WI38 (cell line): ENCODE measurements around the gene NEGR1.

Source experiments
- H3K4me3 ChIP-seq: 2 replicates; pipeline ENCODE4 v1.5.1; 2011; ENCODE audit warnings: low read depth, mild to moderate bottlenecking, control low read depth, low read length
- CTCF ChIP-seq: IDR thresholded peaks from 2 replicates; pipeline ENCODE4 v1.5.1; 2012; ENCODE audit warnings: low read depth, mild to moderate bottlenecking, control low read depth, low read length

NEGR1 gene

GRCh38 chr1:71587961-71588360 is 694.4 kb downstream of the NEGR1 start:
- peak; percentile 17; the same call in 1 of the 2 replicates for TF ChIP-seq CTCF

GRCh38 chr1:71586030-71586429 is 696.3 kb downstream of the NEGR1 start:
- H3K4me3 ChIP-seq: no peak overlapping the region
- TF ChIP-seq CTCF: no peak

More at GRCh38 chr1:71587961-71588360, 694.4 kb downstream of the NEGR1 start:
- H3K4me3 ChIP-seq: no peak overlapping the region

- H3K4me3 ChIP-seq: no peak overlapping the region
- no peak for TF ChIP-seq CTCF
Observed at GRCh38 chr1:71583756-71584155, 698.6 kb downstream of the NEGR1 start.

- TF ChIP-seq CTCF: no peak
- H3K4me3 ChIP-seq: no peak overlapping the region
Observed at GRCh38 chr1:71582673-71583072, 699.7 kb downstream of the NEGR1 start.

GRCh38 chr1:71577451-71578131 is 704.7 kb downstream of the NEGR1 start:
- H3K4me3 ChIP-seq: no peak overlapping the region
- no peak for TF ChIP-seq CTCF

GRCh38 chr1:71572038-71572437 is 710.3 kb downstream of the NEGR1 start:
- no peak overlapping the region for H3K4me3 ChIP-seq
- TF ChIP-seq CTCF: no peak

- no peak overlapping the region for H3K4me3 ChIP-seq
- TF ChIP-seq CTCF: no peak
Observed at GRCh38 chr1:71566413-71566812, 715.9 kb downstream of the NEGR1 start.
